Caco-2 (cell line): Measurements from ENCODE around the gene ATXN7L2. TPM values are rescaled to one million over a fixed set of nuclear protein-coding genes. Genes with fewer than 3 reads are reported as not detected.

Experiments used
- BruUV-seq: library from RNA; stranded (reverse); fragments of 400-500 nt; replicated peaks from 2 replicates; lab custom pipeline; 2021; lab: Mats Ljungman, UMichigan
- CTCF ChIA-PET: fragments of 300-600 bp; sonication (Branson Sonifier 250); formaldehyde crosslinking; loops from one replicate; lab custom pipeline; 2022; ENCODE audit warnings: antibody characterized with exemption; lab: Charles Lee
- POLR2A ChIA-PET: fragments of 300-600 bp; sonication (Branson Sonifier 250); formaldehyde crosslinking; loops from one replicate; lab custom pipeline; 2022; ENCODE audit warnings: antibody characterized with exemption; lab: Charles Lee
- DNase-seq, 2 experiments: peaks; one replicate each; pipeline versions ENCODE4 v3.0.0 to v3.0.0-alpha.2; 2020 to 2022
- H3K27me3 ChIP-seq: replicated peaks from 2 replicates; pipeline ENCODE4 v1.6.0; 2011; ENCODE audit warnings: low read length; ENCODE audit not compliant: control insufficient read depth, insufficient read depth
- H3K36me3 ChIP-seq: 2 replicates; pipeline ENCODE4 v1.5.1; 2011; ENCODE audit warnings: low read length; ENCODE audit not compliant: control insufficient read depth, insufficient read depth
- H3K4me1 ChIP-seq: fragments of 250-450 bp; sonication (Bioruptor Pico); 2 replicates; pipeline ENCODE4 v1.5.1; 2020; ENCODE audit warnings: mild to moderate bottlenecking
- H3K4me3 ChIP-seq: 2 replicates; pipeline ENCODE4 v1.5.1; 2011; ENCODE audit warnings: low read depth, mild to moderate bottlenecking, control low read depth, low read length
- H3K9me3 ChIP-seq: fragments of 250-450 bp; sonication (Bioruptor Pico); 2 replicates; pipeline ENCODE4 v1.5.1; 2020; ENCODE audit warnings: mild to moderate bottlenecking, moderate library complexity
- H3K27ac Mint-ChIP-seq: one replicate; pipeline ENCODE4 v1.8.0; 2022; ENCODE audit warnings: mixed read lengths; ENCODE audit not compliant: unreplicated experiment
- H3K27me3 Mint-ChIP-seq: one replicate; pipeline ENCODE4 v1.8.0; 2022; ENCODE audit warnings: mixed read lengths; ENCODE audit not compliant: insufficient read depth, unreplicated experiment
- H3K36me3 Mint-ChIP-seq: one replicate; pipeline ENCODE4 v1.8.0; 2022; ENCODE audit warnings: mild to moderate bottlenecking, mixed read lengths; ENCODE audit not compliant: insufficient read depth, unreplicated experiment
- H3K4me1 Mint-ChIP-seq: one replicate; pipeline ENCODE4 v1.8.0; 2022; ENCODE audit warnings: low read depth, mixed read lengths; ENCODE audit not compliant: unreplicated experiment
- H3K4me3 Mint-ChIP-seq: one replicate; pipeline ENCODE4 v1.8.0; 2022; ENCODE audit warnings: mild to moderate bottlenecking, moderate library complexity, mixed read lengths; ENCODE audit not compliant: unreplicated experiment
- H3K9me3 Mint-ChIP-seq: one replicate; pipeline ENCODE4 v1.8.0; 2022; ENCODE audit warnings: mixed read lengths; ENCODE audit not compliant: unreplicated experiment
- CTCF ChIP-seq, 2 experiments: fragments of 200-600 bp in 1 of 2; IDR thresholded peaks; 1 replicate in 1 of 2; 2 replicates in 1 of 2; pipeline versions ENCODE4 v1.5.1 to v1.8.0; 2011 to 2022; ENCODE audit warnings: antibody characterized with exemption in 1 of 2, control low read depth in 1 of 2, inconsistent platforms in 1 of 2, low read depth in 1 of 2, low read length in 1 of 2, mild to moderate bottlenecking in 1 of 2, moderate library complexity in 1 of 2; ENCODE audit not compliant: insufficient read depth in 1 of 2, severe bottlenecking in 1 of 2, unreplicated experiment in 1 of 2
- intact Hi-C: fragments of 100-400 bp; cut with micrococcal nuclease; formaldehyde crosslinking; loops from one replicate; pipeline ENCODE4 v1.10.0; 2022; ENCODE audit not compliant: unreplicated experiment
- total RNA-seq: library from RNA; stranded (reverse); gene quantifications from 2 replicates; pipeline ENCODE4 v1.2.3, GENCODE V29; 2022

Gene ATXN7L2
- total RNA-seq, 1 experiment from 2014 or later = 4.0 TPM

DNA sequence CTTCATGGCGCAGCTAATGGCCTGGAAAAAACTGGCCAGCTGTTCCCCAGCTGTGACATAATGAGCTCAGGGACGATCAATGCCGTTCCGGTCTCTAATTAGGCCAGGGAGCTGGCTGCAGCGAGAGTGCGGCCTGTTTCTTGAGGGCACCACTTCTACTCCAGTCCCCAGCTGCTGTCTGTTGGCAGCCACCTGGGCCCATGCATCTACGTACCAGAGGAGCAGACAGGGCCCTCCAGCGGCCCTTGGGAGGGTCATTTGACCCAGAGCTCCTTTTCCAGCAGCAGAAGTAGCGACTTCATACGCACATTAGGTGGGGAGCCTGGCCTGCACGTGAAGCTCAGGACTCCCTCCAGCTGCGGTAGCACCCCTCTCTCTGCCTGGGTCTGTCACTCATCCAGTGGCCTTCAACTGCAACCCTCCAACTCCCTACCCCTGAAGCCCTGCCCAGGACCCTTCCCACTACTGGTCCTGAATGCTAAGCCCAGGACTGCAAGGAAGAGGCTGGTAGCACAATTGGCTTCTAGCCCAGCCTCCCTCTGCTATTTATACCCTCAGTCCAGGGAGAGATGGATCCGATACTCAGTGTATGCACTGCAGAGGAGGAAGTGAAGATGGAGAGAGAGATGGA lies 46.9 kb downstream of the ATXN7L2 start:
- H3K9me3 ChIP-seq = no peaks in the 10 kb centered on the region
- H3K4me1 ChIP-seq = no peaks in the 10 kb centered on the region; the same call in 1 of the 2 replicates
- Mint-ChIP-seq H3K36me3 (peaks cover 4% of the 10 kb centered on the region), H3K4me1 (no peaks in the 10 kb centered on the region), H3K27ac (no peak overlapping the region), H3K27me3 (peaks cover 9% of the 10 kb centered on the region), H3K9me3 (no peaks in the 10 kb centered on the region), H3K4me3 (no peak overlapping the region)
- BruUV-seq = no TSS peak
- TF ChIP-seq CTCF (IDR thresholded peaks at IDR 0.05; ENCODE audit: insufficient read depth in 1 of 2, low read depth in 1 of 2, low read length in 1 of 2, severe bottlenecking in 1 of 2, unreplicated experiment in 1 of 2) = no peak
- no peaks in the 10 kb centered on the region for H3K27me3 ChIP-seq
- no peak for DNase-seq
- ChIA-PET CTCF (interaction anchor here (0.6 to 6.3 kb wide), 2 partner anchors 16 to 36 kb away, joined by 3 to 131 read pairs; partner anchors contain the start of gene CYB561D1), POLR2A (no interaction called here)
- H3K36me3 ChIP-seq = no peaks in the 10 kb centered on the region
- no peak overlapping the region for H3K4me3 ChIP-seq
- intact Hi-C loops = loop anchor here (5.0 kb wide), 2 partner anchors 103 to 268 kb away; partner anchors contain the start of gene PSMA5

GRCh38 chr1:109531380-109531779 lies 47.7 kb downstream of the ATXN7L2 start:
- H3K27me3 Mint-ChIP-seq = peaks cover 1% of the 10 kb centered on the region
- CTCF ChIA-PET = interaction anchor here (0.9 to 6.3 kb wide), 2 partner anchors 37 to 48 kb away, joined by 4 to 131 read pairs; partner anchors contain the start of genes ATXN7L2 and CYB561D1
- Histone ChIP-seq H3K36me3 (no peaks in the 10 kb centered on the region), H3K9me3 (no peaks in the 10 kb centered on the region), H3K4me3 (no peak overlapping the region), H3K27me3 (no peaks in the 10 kb centered on the region), H3K4me1 (no peaks in the 10 kb centered on the region; the same call in 1 of the 2 replicates)
- no peaks in the 10 kb centered on the region for H3K4me1 Mint-ChIP-seq
- BruUV-seq = no TSS peak
- DNase-seq = no peak
- no peak for TF ChIP-seq CTCF (IDR thresholded peaks at IDR 0.05; ENCODE audit: insufficient read depth in 1 of 2, low read depth in 1 of 2, low read length in 1 of 2, severe bottlenecking in 1 of 2, unreplicated experiment in 1 of 2)
- POLR2A ChIA-PET = no interaction called here
- H3K36me3 Mint-ChIP-seq = peaks cover 4% of the 10 kb centered on the region
- H3K9me3 Mint-ChIP-seq = no peaks in the 10 kb centered on the region
- intact Hi-C loops = loop anchor here (5.0 kb wide), 2 partner anchors 104 to 269 kb away; partner anchors contain the start of gene PSMA5
- H3K27ac Mint-ChIP-seq = no peak overlapping the region
- H3K4me3 Mint-ChIP-seq = no peak overlapping the region

GRCh38 chr1:109531826-109532364 lies 48.2 kb downstream of the ATXN7L2 start:
- Mint-ChIP-seq H3K4me1 (no peaks in the 10 kb centered on the region), H3K36me3 (peaks cover 4% of the 10 kb centered on the region), H3K27me3 (no peaks in the 10 kb centered on the region), H3K9me3 (no peaks in the 10 kb centered on the region), H3K27ac (no peak overlapping the region), H3K4me3 (no peak overlapping the region)
- CTCF ChIA-PET = interaction anchor here (0.9 to 6.3 kb wide), 8 partner anchors 14 to 500 kb away, joined by 3 to 131 read pairs (median 4); partner anchors contain the start of genes AMIGO1, ATXN7L2 and CYB561D1
- no peak for DNase-seq
- no peak for TF ChIP-seq CTCF (IDR thresholded peaks at IDR 0.05; ENCODE audit: insufficient read depth in 1 of 2, low read depth in 1 of 2, low read length in 1 of 2, severe bottlenecking in 1 of 2, unreplicated experiment in 1 of 2)
- BruUV-seq = no TSS peak
- H3K27me3 ChIP-seq = no peaks in the 10 kb centered on the region
- H3K36me3 ChIP-seq = no peaks in the 10 kb centered on the region
- intact Hi-C loops = loop anchor here (1.0 to 5.0 kb wide), 5 partner anchors 34 to 270 kb away; partner anchors contain the start of genes CYB561D1 and PSMA5
- H3K4me3 ChIP-seq = no peak overlapping the region
- no peaks in the 10 kb centered on the region; the same call in 1 of the 2 replicates for H3K4me1 ChIP-seq
- POLR2A ChIA-PET = no interaction called here
- no peaks in the 10 kb centered on the region for H3K9me3 ChIP-seq
